Islet precursor cell (in vitro differentiated cells): ENCODE results near the gene KYAT1.

ENCODE experiments used
- DNase-seq: peaks from one replicate; pipeline ENCODE4 v3.0.0-alpha.2; 2018

The KYAT1 gene

GRCh38 chr9:128906741-128907140 lies 25.0 kb upstream of the KYAT1 start:
- peak; percentile 43 for DNase-seq

GRCh38 chr9:128905964-128906363 lies 24.2 kb upstream of the KYAT1 start:
- DNase-seq = peak; percentile 24

- DNase-seq = no peak
Observed at GRCh38 chr9:128903871-128904620, 22.3 kb upstream of the KYAT1 start.

- DNase-seq = no peak
Observed at GRCh38 chr9:128903079-128903461, 21.3 kb upstream of the KYAT1 start.

- DNase-seq = no peak
Observed at GRCh38 chr9:128902351-128903078, 20.8 kb upstream of the KYAT1 start.

GRCh38 chr9:128901822-128902221 lies 20.1 kb upstream of the KYAT1 start:
- no peak for DNase-seq

GRCh38 chr9:128901379-128901778 lies 19.6 kb upstream of the KYAT1 start:
- DNase-seq = no peak

- DNase-seq = no peak
Observed at GRCh38 chr9:128899566-128900322, 18.0 kb upstream of the KYAT1 start.

GRCh38 chr9:128898845-128899565 lies 17.3 kb upstream of the KYAT1 start:
- no peak for DNase-seq

GRCh38 chr9:128898382-128898781 lies 16.6 kb upstream of the KYAT1 start:
- no peak for DNase-seq

GRCh38 chr9:128895556-128895955 lies 13.8 kb upstream of the KYAT1 start:
- DNase-seq = no peak

- no peak for DNase-seq
Observed at GRCh38 chr9:128894764-128895163, 13.0 kb upstream of the KYAT1 start.

GRCh38 chr9:128893354-128893753 lies 11.6 kb upstream of the KYAT1 start:
- DNase-seq = no peak

GRCh38 chr9:128892221-128892921 lies 10.6 kb upstream of the KYAT1 start:
- DNase-seq = no peak

- DNase-seq = no peak
Observed at GRCh38 chr9:128891321-128892220, 9.8 kb upstream of the KYAT1 start.

- DNase-seq = no peak
Observed at GRCh38 chr9:128887914-128888350, 6.2 kb upstream of the KYAT1 start.

GRCh38 chr9:128887049-128887448 lies 5.3 kb upstream of the KYAT1 start:
- DNase-seq = no peak

GRCh38 chr9:128886211-128886891 lies 4.6 kb upstream of the KYAT1 start:
- DNase-seq = no peak

GRCh38 chr9:128885798-128886197 lies 4.0 kb upstream of the KYAT1 start:
- DNase-seq = no peak

- no peak for DNase-seq
Observed at GRCh38 chr9:128885376-128885775, 3.6 kb upstream of the KYAT1 start.

- no peak for DNase-seq
Observed at GRCh38 chr9:128884164-128884563, 2.4 kb upstream of the KYAT1 start.
